Stimulated activated CD8-positive, alpha-beta memory T cell treated with anti-CD3 and anti-CD28 coated beads, Interleukin-15, amount 100 ng/mL, for 1 hour (primary cell): Measurements from ENCODE around the gene RABL2A.
"Not testable (repeated sequence)": the region's sequence is repeated elsewhere in the genome, so short reads cannot be mapped to it uniquely, and the experiment has no call there.

ENCODE experiments used
- DNase-seq: peaks from one replicate; pipeline ENCODE4 v3.0.0-alpha.2; 2020; ENCODE audit warnings: low read depth

The RABL2A gene

GRCh38 chr2:113626616-113627330, at the start of gene RABL2A:
Gene RABL2A, plus strand, starts transcription at chr2:113627266. Its CDS starts 1,341 bp downstream, at chr2:113628607.
- peak; percentile 70 for DNase-seq

DNA sequence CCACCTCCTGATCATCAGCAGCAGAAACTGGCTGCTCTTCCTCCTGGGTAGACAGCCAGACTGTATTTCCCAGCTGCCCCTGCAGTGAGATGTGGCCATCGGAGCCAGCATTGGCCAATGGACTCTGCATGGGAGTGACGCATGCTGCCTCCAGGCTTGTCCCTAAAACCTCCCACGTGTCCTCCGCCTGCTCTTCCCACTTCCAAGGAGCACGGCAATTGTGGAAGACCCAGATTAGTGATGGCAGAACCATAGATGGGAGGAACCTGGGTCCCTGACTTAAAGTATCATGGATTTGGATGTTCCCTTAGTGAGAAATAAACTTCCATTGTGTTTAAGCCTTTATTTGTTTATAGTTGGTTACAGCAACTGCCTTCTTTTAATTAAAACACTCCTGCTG, 48.6 kb upstream of the RABL2A start:
- DNase-seq, result not testable (repeated sequence)

- DNase-seq, result not testable (repeated sequence)
Measured at GRCh38 chr2:113582473-113582872, 44.6 kb upstream of the RABL2A start.

GRCh38 chr2:113583521-113584225, 43.4 kb upstream of the RABL2A start:
- peak; percentile 58 for DNase-seq

- DNase-seq, result not testable (repeated sequence)
Measured at GRCh38 chr2:113584311-113585092, 42.6 kb upstream of the RABL2A start.

DNA sequence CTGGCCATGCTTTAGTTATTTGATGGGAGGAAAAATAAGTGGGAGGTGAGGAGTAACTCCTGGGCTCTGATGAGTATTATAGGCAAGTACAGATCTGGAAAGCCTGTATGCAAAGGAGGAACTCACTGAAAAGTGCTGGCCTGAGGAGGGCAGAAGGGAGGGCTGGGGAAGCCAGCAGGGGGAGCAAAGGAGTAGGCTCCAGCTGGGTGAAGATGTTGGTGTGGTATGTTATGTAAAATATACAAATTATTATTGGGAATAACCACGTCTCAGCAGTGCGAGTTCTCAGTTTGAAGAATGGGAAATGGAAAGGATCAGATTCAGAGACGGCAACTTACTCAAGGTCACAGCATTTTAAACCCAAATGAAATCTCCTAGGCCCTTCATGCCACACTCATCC, 39.9 kb upstream of the RABL2A start:
- DNase-seq, result peak; percentile 31

GRCh38 chr2:113589591-113589990, 37.5 kb upstream of the RABL2A start:
- not testable (repeated sequence) for DNase-seq

GRCh38 chr2:113591926-113592325, 35.1 kb upstream of the RABL2A start:
- not testable (repeated sequence) for DNase-seq

DNA sequence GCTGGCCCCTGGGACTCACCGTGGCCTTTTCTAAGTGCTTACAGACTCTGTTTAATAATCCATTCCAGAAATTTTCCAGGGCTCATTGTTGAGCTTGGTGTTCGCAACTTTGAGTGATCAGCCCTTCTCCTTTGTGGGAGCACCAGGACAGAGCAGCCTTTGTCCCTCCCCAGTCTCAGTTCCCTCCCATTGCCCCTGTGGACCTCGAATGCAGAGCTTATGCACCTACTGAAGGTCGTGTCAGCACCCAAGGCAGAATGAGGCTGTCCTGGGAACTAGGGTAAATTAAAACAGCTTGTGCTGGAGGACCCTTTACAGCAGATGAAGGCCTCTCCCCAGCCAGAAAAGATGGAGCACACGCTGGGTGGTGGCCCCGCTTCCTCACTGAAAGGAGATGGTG, 33.8 kb upstream of the RABL2A start:
- not testable (repeated sequence) for DNase-seq

DNA sequence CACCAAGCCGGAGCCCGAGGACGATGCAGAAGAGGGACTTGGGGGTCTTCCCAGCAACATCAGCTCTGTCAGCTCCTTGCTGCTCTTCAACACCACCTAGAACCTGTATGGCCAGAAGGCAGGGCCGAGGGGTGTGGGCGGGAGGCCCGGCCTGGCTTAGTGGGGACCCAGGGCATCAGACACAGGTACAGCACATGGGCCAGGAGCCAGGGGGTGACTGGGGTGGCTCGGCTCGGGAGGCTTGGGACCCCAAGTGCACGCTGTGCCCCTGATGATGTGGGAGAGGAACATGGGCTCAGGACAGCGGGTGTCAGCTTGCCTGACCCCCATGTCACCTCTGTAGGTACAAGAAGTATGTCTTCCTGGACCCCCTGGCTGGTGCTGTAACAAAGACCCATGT, 31.3 kb upstream of the RABL2A start:
- not testable (repeated sequence) for DNase-seq

DNA sequence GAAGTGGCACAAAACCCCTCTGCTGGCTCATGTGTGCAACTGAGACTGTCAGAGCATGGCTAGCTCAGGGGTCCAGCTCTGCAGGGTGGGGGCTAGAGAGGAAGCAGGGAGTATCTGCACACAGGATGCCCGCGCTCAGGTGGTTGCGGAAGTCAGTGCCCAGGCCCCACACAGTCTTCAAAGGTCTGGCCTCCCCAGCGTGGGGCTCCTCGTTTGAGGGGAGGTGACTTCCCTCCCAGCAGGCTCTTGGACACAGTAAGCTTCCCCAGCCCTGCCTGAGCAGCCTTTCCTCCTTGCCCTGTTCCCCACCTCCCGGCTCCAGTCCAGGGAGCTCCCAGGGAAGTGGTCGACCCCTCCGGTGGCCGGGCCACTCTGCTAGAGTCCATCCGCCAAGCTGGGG, 29.9 kb upstream of the RABL2A start:
- DNase-seq, result not testable (repeated sequence)

- DNase-seq, result not testable (repeated sequence)
Measured at GRCh38 chr2:113597572-113597971, 29.5 kb upstream of the RABL2A start.

GRCh38 chr2:113598180-113598579, 28.9 kb upstream of the RABL2A start:
- DNase-seq, result not testable (repeated sequence)

GRCh38 chr2:113598738-113599137, 28.3 kb upstream of the RABL2A start:
- DNase-seq, result not testable (repeated sequence)

- not testable (repeated sequence) for DNase-seq
Measured at GRCh38 chr2:113599208-113599607, 27.9 kb upstream of the RABL2A start.

DNA sequence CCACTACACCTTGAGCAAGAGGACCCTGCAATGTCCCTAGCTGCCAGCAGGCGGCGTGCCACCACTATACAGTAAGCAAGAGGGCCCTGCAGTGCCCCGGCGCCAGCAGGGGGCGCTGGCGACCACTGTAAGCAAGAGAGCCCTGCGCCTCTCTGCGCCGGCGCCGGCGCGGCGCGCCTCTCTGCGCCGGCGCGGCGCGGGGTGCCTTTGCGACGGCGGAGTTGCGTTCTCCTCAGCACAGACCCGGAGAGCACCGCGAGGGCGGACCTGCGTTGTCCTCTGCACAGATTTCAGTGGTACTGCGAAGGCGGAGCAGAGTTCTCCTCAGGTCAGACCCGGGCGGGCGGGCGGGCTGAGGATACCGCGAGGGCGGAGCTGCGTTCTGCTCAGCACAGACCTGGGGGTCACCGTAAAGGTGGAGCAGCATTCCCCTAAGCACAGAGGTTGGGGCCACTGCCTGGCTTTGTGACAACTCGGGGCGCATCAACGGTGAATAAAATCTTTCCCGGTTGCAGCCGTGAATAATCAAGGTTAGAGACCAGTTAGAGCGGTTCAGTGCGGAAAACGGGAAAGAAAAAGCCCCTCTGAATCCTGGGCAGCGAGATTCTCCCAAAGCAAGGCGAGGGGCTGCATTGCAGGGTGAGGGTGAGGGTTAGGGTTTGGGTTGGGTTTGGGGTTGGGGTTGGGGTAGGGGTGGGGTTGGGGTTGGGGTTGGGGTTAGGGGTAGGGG, 24.9 kb upstream of the RABL2A start:
- DNase-seq, result not testable (repeated sequence)

DNA sequence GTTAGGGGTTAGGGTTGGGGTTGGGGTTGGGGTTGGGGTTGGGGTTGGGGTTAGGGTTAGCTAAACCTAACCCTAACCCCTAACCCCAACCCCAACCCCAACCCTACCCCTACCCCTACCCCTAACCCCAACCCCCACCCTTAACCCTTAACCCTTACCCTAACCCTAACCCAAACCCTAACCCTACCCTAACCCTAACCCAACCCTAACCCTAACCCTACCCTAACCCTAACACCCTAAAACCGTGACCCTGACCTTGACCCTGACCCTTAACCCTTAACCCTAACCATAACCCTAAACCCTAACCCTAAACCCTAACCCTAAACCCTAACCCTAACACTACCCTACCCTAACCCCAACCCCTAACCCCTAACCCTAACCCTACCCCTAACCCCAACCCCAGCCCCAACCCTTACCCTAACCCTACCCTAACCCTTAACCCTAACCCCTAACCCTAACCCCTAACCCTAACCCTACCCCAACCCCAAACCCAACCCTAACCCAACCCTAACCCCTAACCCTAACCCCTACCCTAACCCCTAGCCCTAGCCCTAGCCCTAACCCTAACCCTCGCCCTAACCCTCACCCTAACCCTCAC, 24.1 kb upstream of the RABL2A start:
- no peak for DNase-seq

GRCh38 chr2:113603467-113604084, 23.5 kb upstream of the RABL2A start:
- peak; percentile 65 for DNase-seq

GRCh38 chr2:113604085-113604477, 23.0 kb upstream of the RABL2A start:
- DNase-seq, result peak; percentile 82

GRCh38 chr2:113604661-113605060, 22.4 kb upstream of the RABL2A start:
- not testable (repeated sequence) for DNase-seq

DNA sequence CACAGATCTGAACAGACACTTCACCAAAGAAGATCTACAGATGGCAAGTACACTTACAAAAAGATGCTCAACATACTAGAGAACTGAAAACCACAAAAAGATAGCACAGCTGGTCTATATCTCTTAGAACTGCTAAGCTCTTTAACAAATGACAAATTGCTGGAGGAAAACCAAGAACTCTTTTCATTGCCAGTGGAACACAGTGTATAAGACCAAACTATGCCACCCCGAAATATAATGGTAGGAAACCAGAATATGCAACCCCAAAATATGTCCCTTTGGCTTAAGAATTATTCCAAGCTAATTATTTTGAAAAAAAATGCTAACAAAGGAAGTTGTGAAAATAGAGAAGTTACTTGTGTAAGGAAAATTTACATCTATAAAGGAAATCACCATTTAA, 21.0 kb upstream of the RABL2A start:
- DNase-seq, result not testable (repeated sequence)
